GM19043 (cell line): ENCODE results near the gene GATAD2A.
"Not testable (repeated sequence)": the region's sequence is repeated elsewhere in the genome, so short reads cannot be mapped to it uniquely, and the experiment has no call there.

Experiments used
- ATAC-seq: cut with Tn5 transposase; IDR thresholded peaks from one replicate; pipeline ENCODE4 v1.9.1; 2021; ENCODE audit warnings: low read depth; ENCODE audit not compliant: unreplicated experiment

The GATAD2A gene

DNA sequence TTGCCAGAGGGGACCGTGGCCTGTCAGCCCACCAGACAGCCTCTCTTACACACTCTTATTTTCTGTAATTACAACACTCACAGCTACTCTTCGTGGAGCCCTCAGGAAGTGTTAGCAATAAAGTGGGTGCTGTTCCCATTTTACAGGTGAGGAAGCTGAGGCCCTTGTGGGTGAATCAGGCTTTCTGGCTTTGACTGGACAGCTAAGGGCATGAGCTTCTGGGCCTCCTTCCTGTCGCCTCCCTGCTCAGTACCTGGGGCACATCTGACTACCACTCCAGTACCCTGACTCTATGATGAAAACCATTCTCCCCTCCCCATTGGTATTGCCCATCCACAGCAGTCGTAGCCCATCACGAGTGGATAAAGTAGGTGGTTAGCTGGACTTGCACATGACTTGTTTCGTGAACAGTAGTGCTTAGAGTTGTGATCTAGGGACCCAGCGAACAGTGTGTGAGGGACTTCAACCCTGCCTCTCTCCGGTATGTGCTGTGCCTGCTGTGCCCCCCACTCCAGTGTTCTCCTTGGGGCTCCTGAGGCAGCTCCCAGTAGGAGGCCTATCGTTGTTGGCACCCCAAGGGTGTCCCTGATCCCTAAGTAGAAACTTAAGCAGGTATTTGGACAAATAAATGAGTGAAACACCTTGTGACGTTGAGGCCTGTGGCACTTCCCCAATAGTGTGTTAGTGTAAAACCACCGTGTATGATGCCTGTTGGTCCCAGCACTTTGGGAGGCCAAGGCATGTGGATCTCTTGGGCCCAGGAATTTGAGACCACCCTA lies 38.6 kb downstream of the GATAD2A start:
- no peak for ATAC-seq

DNA sequence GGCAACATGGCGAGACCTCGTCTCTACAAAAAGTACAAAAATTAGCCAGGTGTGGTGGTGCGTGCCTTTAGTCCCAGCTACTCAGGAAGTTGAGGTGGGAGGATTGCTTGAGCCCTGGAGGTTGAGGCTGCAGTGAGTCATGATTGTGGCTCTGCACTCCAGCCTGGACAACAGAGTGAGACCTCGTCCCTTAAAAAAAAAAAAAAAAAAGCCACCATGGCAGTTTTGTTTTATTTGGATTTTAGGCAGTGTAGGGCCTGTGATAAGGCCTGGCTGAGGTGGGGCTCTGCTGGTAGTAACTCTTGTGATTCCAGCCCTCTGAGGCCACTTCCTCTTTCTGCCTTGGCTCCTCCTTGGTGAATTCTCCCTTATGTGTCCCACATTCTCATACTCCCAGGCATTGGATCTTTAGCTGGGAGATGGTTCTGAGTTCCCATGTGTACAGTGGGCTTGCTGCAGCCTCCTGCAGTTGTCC lies 39.2 kb downstream of the GATAD2A start:
- no peak for ATAC-seq

DNA sequence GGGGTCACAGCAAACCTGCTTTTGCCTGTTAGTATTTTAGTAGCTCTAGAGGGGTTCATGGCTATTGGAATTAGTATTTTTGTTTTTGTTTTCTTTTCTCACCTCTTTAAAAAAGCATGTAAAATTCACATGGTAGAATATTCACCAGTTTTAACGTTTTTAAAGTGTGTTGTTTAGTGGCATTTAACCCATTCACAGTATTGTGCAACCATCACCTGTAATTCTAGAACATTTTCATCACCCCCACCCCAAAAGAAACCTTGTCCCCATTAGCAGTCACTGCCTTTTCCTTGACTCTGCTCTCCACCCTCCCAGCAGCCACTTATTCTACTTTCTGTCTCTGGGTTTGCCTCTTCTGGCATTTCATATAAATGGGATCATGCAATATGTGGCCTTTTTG lies 39.8 kb downstream of the GATAD2A start:
- no peak for ATAC-seq

DNA sequence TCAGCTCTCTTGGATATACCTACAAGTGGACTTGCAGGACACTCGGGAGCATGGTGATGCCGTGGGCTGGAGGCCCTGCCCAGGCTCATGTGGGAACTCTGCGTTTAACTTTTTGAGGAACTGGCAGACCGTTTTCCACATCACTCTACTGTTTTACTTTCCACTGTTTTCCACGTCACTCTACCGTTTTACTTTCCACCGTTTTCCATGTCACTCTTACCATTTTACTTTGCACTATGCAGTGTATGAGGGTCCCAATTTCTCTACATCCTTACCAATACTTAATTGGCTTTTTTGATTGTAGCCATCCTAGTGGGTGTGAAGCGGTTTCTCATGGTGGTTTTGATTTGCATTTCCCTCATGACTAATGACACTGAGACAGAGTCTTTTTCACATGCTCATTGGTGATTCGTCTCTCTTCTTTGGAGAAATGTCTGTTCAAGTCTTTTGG lies 40.5 kb downstream of the GATAD2A start:
- no peak for ATAC-seq

DNA sequence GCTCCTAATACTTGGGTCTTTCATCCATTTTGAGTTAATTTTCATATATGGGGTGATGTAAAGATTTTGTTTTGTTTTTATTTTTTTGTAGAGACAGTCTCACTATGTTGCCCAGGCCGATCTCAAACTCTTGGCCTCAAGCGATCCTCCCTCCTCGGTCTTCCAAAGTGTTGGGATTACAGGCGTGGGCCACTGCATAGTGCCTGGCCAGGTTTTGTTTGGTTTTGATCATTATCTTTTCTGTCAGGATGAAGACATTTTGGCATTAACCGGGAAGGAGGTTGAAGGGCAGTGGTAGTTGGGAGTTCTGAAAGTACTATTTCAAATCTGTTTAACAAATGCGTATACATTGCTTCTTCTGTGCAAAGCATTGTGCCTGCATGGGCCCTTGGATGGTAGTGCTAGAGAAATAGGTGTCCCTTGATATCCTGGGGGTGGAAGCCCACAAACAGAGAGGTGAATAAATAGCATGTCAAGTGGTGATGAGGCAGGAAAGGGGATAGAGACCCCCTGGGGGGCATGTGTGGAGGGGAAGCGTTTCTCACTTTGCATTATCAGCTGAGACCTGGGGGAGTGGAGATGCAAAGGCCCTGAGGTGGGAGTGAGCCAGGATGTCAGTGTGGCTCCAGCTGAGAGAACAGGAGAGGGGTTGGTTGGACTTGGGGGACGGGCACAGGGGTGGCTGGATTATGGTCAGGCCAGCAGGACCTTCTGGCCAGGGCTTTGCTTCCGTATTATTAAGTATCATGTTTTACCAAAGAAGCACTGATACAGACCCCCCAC lies 41.4 kb downstream of the GATAD2A start:
- no peak for ATAC-seq

DNA sequence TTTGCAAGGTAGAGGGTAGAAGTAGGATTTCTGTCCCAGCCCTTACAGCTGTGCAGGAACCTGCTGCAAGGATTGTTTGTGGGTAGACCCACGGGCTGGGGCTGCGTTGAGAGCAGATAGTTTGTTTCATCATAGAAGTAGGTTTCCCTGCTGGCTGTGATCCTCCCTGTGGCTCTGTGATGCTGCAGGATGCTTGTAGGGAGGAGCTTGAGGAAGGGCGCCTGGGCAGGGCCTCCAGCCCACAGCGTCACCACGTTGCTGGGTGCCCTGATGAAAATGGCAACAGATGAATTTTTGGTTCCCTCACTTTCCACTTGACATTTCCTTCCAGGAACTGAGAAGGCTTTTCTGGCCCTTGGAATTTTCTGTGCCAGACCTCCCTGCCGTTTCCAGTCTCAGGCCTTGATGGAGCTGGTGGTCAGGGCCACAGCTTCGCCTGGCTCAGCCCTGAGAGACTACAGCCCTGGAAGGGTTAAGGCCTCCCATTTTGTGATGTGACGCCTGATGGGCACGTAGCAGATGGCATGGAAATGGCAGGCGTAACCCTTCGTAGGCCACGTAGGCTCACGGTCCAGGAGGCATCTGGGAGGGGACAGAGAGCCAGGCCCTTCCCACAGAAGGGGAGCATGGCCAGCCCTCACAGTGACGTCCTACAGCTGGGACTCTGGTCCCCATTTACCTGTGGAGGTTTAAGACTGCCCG lies 42.2 kb downstream of the GATAD2A start:
- ATAC-seq: no peak

DNA sequence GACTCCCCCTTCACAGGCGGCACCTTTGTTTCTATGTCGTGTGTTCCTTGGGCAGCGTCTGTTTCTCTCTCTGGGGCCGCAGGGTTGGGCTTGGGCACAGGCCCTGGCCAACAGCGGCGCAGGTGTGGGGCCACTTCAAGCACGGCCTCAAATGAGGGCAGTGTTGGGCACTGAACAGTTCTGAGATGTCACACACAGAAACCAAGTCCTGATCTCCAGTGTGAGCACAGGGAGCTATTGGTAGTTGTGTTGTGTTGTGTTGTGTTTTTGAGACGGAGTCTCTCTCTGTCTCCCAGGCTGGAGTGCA lies 42.7 kb downstream of the GATAD2A start:
- ATAC-seq: no peak

DNA sequence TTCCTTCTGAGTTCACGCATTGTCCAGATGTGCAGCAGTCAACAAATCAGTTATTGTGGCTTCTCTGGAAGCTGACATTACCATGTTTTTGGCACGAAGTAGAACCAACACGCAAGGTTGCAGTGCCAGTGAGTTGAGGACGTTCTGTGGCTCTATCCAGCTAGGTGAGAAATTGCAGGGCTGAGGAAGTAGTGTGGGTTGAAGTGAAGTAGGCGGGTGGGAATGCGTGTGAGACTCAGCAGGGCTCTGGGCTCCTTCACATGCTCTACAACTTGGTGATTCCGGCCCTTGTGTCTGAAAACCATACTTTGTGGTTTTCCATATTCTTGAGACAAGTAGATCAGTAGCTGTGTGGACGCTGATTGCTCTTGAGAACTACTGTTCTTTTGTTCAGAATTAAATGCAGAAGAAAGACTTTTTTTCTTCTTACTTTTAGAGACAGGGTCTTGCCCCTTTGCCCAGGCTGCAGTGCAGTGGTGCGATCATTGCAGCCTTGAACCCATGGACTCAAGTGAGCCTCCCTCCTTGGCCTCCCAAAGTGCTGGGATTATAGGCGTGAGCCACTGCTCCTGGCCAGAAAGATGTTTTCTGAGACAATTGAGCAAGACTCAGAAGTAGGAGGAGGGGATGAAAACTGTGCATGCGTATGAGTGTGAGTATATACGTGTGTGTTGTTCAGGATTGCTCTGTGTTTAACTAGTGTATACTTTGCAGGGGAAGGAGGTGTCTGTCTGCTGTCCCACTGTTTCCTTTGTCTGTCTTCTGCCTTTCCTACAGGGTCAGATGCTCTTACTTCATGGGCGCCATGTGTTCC lies 46.2 kb downstream of the GATAD2A start:
- no peak for ATAC-seq

DNA sequence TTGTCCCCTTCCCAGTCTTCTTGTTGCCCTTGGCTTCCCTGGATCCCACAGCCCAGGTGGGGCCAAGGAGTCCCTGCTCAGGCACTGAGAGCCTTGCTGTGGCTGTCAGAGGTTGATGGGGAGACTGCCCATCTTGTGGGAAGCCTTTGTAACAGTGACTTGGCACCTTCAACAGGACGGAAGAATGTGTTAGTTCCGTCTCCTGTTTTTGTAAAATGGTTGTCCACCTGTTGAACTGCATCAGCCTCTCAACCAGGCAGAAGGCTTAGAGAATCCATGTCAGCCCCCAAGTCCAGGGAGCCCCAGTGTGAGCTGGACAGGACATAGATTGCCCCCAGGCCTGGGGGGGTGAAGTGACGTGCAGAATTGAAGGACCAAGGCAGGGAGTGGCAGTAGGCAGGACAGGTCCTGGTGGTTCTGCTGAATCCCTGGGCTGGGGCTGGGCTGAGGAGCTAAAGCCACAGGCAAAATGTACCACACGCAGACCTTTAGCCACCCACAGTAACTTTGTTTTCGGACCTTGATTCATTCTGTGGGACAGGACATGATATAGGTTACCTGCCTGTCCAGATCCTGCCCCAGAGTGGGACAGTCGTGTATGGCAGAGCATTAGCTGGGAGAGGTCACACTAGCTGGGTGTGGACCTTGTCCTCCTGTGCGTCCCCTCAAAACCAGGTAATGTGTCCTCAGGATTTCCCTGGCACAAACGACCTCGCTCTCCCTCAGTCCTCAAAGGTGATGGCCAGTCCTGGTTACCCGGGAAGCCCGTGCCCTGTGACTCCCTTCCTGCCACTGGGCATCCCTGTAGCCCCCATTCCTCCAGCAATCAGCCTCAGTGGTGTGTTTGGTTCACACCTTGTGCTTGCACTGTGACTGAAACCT lies 47.0 kb downstream of the GATAD2A start:
- no peak for ATAC-seq

DNA sequence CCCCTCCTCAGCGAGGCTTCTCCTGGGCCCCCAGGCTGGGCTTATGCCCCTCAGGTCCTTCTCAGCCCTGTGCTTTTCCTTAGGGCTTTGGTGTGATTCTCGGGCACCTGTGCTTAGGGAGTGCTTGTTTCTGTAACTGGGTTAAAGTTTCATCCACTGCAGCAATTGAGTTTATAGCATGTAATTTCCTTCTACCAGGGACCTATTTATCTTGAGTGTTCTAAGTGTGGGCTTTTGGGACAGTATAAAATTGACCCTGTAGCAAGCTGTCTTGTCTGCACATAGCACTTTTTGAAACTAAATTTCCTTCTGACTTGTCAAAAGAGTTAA lies 47.6 kb downstream of the GATAD2A start:
- ATAC-seq: no peak

DNA sequence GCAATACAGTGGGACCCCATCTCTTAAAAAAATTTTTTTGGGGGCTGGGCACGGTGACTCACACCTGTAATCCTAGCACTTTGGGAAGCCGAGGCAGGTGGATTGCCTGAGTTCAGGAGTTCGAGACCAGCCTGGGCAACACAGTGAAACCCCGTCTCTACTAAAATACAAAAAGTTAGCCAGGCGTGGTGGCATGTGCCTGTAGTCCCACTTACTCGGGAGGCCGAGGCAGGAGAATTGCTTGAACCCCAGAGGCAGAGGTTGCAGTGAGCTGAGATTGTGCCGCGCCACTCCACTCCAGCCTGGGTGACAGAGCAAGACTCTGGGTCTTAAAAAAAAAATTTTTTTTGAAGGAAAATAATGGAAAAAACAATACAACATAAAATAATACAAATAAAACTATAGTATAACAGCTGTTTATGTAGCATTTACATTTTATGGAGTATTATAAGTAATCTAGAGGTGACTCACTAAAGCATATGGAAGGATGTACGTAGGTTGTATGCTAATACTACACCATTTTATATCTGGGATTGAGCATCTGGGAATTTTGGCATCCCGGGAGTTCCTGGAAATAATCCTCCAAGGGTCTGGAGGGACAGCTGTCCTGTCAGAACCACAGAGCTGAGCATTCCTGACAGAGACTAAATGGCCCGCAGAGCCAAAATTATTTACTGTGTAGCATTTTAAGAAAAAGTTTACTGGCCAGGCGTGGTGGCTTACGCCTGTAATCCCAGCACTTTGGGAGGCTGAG lies 49.9 kb downstream of the GATAD2A start:
- not testable (repeated sequence) for ATAC-seq

DNA sequence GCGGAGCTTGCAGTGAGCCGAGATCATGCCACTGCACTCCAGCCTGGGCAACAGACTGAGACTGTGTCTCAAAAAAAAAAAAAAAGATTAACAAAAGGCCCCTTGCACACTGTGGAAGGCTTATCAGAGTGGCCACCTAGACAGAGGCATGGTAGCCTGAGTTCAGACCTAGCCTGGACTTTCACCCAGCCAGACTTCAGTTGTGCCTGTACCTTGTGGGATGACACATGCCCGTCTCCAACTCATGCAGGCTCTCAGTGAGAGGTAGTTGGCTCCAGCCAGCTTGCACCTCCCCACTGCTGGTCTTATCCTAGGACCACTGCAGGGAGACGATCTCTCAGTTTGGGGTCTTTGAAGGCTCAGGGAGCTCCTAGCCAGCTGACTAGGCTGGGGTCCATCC lies 52.2 kb downstream of the GATAD2A start:
- ATAC-seq: no peak

DNA sequence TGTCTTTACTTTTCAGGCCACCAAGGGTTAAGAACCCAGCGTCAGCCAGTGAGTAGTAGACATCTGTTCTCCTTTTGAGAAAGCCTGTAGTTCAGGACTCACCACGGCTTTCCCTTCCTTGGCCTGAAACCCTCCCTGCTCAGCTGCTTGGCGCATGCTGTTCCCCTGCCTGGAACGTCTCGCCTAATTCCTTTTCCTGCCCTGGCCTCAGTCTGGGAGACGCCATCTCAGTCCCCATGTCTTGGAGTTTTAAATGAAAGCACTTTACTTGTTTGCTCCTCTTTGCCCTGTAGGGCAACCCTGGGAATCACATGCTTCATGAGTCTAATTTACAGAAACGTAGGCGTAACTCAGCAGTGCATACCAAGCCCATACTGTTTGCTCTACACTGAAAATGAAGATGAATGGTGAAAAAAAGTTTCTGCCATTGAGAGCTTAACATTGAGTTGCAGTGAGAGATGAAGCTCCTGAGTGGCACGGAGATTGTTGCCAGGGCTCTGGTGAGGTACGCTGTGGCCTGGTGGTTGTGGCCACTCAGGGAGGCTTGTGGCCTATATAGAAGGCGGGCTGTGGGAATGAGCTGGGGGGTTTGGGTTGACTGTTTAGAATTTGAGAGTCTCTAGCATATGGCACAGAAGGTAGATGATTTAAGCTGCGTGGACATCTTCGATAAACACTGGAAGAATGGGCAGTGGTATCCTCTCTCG lies 52.8 kb downstream of the GATAD2A start:
- no peak for ATAC-seq

DNA sequence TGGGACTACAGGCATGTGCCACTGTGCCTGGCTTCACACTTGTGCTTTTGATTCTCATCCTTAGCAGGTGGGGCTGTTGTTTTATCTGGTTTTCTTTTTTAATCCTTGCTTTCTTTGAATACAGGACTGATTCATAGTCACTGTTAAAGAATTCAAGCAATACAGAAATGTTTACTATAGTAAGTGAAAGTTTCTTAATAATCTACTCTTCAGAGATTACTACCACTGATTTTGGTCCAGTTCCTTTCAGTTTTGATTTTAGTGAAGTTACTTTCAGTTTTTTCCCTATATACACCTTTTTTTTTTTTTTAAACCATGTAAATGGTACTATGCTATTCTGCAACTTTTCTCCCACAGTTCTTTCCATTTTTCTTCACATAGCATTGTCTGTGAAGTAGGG lies 53.6 kb downstream of the GATAD2A start:
- no peak for ATAC-seq

DNA sequence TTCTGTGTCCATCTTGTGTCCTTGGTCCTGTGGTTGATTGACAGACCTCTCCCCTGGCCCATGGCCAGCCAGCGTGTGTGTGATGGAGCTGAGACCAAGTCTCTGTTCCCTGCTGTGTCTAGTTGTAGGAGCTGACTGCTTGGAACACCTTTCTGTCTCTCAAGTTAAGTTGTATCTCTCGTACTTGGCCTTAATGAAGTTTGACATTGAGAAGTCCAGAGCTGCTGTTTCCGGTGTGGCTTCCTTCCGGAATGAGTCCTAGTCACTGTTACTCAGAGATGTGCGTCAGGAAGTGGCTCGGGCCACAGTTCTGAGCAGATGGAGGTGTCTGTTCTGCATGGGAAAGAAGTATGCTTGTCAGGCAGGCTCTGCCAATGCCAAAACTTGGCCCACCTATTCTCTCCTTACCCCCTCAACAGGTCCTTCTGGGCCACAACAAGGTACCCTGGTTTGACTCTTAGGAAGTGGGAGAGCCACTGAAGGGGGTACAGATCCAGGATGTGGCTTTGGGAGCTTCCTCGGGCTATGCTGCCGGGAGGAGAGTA lies 54.3 kb downstream of the GATAD2A start:
- peak; percentile 56 for ATAC-seq

DNA sequence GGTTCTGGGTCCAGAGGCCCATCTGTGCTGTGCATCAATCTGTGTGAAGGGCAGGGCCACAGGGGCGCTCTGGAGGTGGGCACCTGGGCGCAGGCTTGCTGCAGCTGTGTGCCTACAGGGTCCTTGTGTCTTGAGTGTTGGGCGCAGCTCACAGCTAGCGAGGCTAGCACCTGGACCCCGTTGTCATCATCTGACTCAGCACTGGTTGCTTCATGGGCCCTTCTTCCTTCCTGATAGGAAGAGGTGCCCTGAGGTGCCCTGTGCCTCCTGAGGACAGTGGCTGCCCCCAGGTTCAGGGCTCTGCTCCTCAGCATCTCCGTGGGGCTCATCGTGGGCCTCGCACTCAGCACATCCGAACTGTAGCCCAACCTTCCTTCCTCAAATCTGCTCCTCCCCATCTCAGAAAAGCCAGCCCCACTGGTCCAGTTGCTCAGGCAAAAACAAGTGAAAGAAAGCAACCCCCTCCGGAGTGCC lies 54.8 kb downstream of the GATAD2A start:
- ATAC-seq: no peak

DNA sequence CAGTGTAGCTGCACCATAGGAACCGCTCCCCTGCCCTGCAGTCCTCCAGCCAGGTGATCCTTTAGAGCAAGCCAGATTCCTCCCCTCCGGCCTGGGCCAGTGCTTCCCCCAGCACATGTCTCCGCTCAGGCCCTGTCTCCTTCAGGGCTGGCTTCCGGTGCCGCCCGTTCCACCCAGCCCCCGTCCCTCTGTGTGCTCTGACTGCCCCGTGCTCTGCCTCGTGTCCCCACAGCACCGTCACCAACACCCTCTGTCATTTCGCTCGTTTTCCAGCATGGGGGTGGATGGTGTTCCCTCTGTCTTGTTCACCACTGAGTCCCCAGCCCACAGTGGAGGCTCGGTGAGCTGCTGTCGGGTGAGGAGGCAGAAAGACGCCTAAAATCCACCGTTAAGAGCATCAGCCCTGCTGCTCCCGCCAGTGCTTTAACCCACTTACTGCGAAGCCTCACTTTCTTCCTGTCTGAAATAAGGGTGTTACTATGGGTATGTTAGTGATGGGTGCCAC lies 55.3 kb downstream of the GATAD2A start:
- no peak for ATAC-seq

DNA sequence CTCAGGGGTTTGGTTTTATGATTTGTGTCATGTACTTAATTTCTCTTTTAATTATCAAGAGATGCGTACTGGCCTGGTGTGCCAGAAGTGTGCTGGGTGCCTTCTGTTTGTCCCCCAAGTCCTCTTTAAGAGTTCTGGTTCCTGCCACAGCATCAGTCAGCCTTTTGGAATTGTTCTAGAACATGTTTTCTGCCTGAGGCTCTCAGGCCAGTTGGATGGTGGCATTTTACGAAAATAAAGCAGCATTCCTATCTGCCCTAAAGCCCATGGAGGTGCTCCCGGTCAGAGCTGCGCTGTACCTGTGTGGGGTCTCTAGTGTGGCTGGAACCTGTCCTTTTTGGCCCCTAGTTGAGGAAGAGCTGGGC lies 55.8 kb downstream of the GATAD2A start:
- no peak for ATAC-seq
